ENCODE results near the gene CAPRIN1.
"Not testable (repeated sequence)": the region's sequence is repeated elsewhere in the genome, so short reads cannot be mapped to it uniquely, and the experiment has no call there.

Gene CAPRIN1

GRCh38 chr11:34086554-34087283, 35.2 kb downstream of the CAPRIN1 start:
- DNase-seq, result no peak

- DNase-seq, result no peak
Measured at GRCh38 chr11:34091825-34092224, 40.3 kb downstream of the CAPRIN1 start.

GRCh38 chr11:34094900-34095299, 43.4 kb downstream of the CAPRIN1 start:
- DNase-seq, result not testable (repeated sequence)

GRCh38 chr11:34098813-34099212, 47.3 kb downstream of the CAPRIN1 start:
- no peak for DNase-seq

GRCh38 chr11:34104680-34105078, 53.1 kb downstream of the CAPRIN1 start:
- DNase-seq, result no peak

- peak; percentile 99 for DNase-seq
Measured at GRCh38 chr11:34105079-34105956, 53.8 kb downstream of the CAPRIN1 start, which contains the start of gene NAT10. Gene NAT10 (plus strand): TSS chr11:34105629. CDS start chr11:34108226, 2,597 bp downstream.

- DNase-seq, result no peak
Measured at GRCh38 chr11:34105957-34106504, 54.5 kb downstream of the CAPRIN1 start.

- DNase-seq, result no peak
Measured at GRCh38 chr11:34111722-34112270, 60.3 kb downstream of the CAPRIN1 start.

- no peak for DNase-seq
Measured at GRCh38 chr11:34114014-34114413, 62.5 kb downstream of the CAPRIN1 start.

- no peak for DNase-seq
Measured at GRCh38 chr11:34114471-34114870, 62.9 kb downstream of the CAPRIN1 start.

- no peak for DNase-seq
Measured at GRCh38 chr11:34120651-34121050, 69.1 kb downstream of the CAPRIN1 start.

- no peak for DNase-seq
Measured at GRCh38 chr11:34124885-34125668, 73.5 kb downstream of the CAPRIN1 start.

- DNase-seq, result no peak
Measured at GRCh38 chr11:34126959-34127848, 75.7 kb downstream of the CAPRIN1 start.

- no peak for DNase-seq
Measured at GRCh38 chr11:34128824-34129223, 77.3 kb downstream of the CAPRIN1 start.

GRCh38 chr11:34132261-34132965, 80.9 kb downstream of the CAPRIN1 start:
- DNase-seq, result no peak

- no peak for DNase-seq
Measured at GRCh38 chr11:34134765-34135164, 83.2 kb downstream of the CAPRIN1 start.

- no peak for DNase-seq
Measured at GRCh38 chr11:34135439-34135838, 83.9 kb downstream of the CAPRIN1 start.

GRCh38 chr11:34136420-34136819, 84.9 kb downstream of the CAPRIN1 start:
- DNase-seq, result no peak

- no peak for DNase-seq
Measured at GRCh38 chr11:34139346-34139745, 87.8 kb downstream of the CAPRIN1 start.

- DNase-seq, result no peak
Measured at GRCh38 chr11:34140149-34140548, 88.6 kb downstream of the CAPRIN1 start.

Data from fibroblast of skin of abdomen (primary cell).